HG03066 (cell line): ENCODE measurements around the gene TMEM38A.
"Not testable (repeated sequence)": the region's sequence is repeated elsewhere in the genome, so short reads cannot be mapped to it uniquely, and the experiment has no call there.

Experiments
- ATAC-seq: cut with Tn5 transposase; IDR thresholded peaks from one replicate; pipeline ENCODE4 v1.9.1; 2021; ENCODE audit warnings: low read depth; ENCODE audit not compliant: unreplicated experiment

TMEM38A gene

DNA sequence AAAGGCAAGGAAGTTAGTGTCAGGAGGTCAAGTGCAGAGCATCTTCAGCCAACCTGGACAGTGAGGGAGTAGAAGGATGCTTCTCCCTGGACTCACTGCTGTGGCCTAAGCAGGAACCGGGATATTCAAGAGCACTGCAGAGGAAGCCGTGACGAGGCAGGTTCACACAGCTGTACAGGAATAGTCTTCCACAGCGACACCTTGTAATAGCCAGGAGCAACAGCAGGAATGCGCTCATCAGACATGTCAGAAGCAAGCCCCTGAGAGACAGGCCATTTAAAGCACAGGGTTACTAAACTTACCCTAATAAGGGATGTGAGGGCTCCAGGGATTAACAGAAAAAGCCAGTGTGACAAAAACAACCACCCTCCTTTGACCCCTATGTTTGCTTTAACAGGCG lies 29.5 kb upstream of the TMEM38A start:
- ATAC-seq: no peak

GRCh38 chr19:16637535-16637934 lies 23.4 kb upstream of the TMEM38A start:
- no peak for ATAC-seq

GRCh38 chr19:16638666-16639065 lies 22.3 kb upstream of the TMEM38A start:
- ATAC-seq: no peak

DNA sequence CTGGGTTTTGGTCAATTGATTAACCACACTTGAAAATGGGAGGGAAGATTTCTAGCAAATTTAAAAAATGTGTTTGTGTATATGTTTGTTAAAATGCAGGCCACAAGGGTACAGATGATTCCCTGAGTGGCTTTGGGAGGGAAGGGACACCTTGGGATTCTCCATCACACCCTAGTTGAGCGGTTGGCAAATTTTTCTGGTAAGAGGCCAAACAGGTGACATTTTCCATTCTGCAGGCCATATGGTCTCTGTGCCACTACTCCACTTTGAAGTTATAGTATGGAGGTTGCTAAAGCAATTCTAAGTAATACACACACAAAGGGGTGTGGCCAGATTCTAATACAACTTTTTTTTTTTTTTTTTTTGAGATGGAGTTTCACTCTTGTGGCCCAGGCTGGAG lies 20.0 kb upstream of the TMEM38A start:
- no peak for ATAC-seq

- ATAC-seq: no peak
Measured at GRCh38 chr19:16641695-16642094, 19.2 kb upstream of the TMEM38A start.

DNA sequence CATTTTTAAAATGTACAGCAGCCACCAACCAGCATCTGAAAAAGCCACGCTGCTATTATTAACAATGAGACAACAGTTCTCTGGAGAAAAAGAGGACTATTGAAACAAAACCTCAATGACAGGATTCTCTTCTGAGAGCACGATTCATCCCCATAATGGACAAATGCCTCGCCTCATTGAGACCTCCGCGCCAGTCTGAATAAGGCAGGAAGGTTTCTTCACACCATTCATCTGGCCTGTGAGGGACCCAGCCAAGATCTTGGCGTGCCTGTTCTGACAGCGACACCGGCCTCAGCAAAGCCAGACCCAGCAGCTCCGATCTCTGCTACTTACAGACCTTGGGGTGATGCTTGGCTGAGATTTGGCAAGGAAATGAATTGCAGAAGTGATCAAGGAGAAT lies 15.8 kb upstream of the TMEM38A start:
- no peak for ATAC-seq

- no peak for ATAC-seq
Measured at GRCh38 chr19:16649734-16650133, 11.2 kb upstream of the TMEM38A start.

DNA sequence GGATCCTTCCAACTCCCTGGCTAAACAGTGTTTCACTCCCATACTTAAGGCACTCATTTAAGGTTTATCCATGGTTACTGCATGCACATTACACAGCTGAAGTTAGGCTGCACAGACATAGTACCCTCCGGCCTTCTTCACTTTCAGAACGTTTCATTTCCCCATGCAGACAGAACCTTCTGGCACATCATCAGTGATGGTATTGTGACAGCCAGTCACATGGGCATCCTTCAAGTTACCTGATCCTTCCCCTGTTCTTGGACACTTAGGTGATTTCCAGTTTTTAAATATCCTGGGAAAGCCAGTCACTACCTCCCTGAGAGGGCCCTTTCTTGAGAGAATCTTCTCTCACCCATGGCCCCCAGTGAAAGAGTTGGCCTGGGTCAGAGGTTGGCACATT lies 10.1 kb upstream of the TMEM38A start:
- no peak for ATAC-seq

GRCh38 chr19:16651421-16652188 lies 9.3 kb upstream of the TMEM38A start:
- not testable (repeated sequence) for ATAC-seq

- ATAC-seq: no peak
Measured at GRCh38 chr19:16652854-16653253, 8.1 kb upstream of the TMEM38A start.

GRCh38 chr19:16654140-16654539 lies 6.8 kb upstream of the TMEM38A start:
- no peak for ATAC-seq

GRCh38 chr19:16654627-16655026 lies 6.3 kb upstream of the TMEM38A start:
- ATAC-seq: no peak

- no peak for ATAC-seq
Measured at GRCh38 chr19:16655727-16656126, 5.2 kb upstream of the TMEM38A start.

DNA sequence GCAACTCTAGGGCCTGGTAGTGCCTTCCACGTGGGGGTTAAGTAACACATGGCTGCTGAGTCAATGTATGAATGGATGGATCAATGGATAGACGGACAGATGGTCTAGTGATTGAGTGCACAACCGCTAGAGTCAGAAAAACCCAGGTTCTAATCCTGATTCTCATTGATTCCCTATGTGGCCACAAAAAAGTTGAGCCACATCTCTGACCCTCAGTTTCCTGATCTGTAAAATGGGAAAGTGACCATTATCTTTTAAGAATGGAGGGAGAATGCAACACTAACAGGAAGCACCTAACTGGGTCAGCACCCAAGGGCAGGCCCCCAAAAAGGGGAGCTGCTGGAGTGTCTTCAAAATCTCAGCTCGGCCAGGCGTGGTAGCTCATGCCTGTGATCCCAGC lies 3.6 kb upstream of the TMEM38A start:
- no peak for ATAC-seq

DNA sequence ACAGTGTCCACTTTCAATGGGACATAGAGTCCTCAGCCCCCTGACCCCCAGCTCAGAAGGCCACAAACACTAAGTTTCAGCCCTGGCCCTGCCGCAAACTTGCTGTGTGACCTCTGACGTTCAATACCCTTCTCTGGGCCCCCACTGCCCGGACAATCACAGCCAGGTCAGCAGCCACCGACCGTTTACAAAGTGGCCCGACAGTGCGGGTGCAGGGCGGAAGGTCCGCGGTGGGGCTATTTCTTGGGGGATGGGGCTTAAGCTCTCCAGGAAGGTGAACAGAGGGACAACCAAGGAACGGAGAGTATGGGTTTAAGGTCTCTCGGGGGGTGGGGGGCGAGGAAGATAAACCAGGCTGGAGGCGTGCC lies 1.5 kb upstream of the TMEM38A start:
- no peak for ATAC-seq

DNA sequence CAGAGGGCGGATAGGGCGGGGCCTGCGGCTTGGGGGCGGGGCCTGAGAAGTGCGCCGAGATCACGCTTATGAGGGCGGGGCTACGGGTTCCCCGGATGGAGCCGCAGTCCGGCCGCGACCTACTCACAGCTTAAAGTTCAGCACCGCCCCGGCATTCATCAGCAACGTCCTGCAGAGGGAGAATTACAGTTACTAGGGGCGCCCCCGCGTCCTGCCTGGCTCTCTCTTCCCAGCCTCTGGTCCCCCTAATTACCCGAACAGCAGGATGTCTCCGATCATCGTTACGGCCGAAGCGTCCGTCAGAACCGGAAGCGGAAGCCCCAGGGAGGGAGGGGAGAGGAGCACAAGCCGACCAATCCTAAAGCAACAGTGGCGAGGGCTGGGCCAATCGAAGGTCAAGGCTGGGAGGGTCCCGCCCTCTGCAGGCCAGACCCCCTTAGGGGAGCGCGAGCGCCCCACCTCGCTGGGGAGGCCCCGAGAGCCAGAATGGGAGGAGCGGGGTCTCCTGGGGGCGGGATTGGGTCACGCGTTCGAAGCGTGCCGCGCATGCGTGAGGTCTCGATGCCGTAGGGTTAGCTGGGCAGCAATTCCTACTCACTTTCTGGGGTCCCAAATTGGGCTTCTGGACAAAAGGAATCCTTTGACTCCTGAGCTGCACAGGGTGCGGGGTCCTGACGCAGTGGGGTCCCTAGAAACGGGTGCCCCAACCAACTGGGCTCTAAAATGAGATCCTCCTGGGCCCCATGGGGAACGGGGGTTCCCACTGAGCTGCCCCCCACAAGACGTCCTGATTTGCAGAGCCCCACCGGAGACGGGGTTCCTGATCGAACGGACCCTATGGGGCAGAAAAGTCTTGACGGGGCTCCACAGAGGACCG lies 869 bp upstream of the TMEM38A start, which contains the start of gene SMIM7:
Gene SMIM7, minus strand, starts transcription at position 313 of the 877 bp plus-strand sequence. Its CDS starts 34 bp downstream, at position 279.
- peak; percentile 85 for ATAC-seq

DNA sequence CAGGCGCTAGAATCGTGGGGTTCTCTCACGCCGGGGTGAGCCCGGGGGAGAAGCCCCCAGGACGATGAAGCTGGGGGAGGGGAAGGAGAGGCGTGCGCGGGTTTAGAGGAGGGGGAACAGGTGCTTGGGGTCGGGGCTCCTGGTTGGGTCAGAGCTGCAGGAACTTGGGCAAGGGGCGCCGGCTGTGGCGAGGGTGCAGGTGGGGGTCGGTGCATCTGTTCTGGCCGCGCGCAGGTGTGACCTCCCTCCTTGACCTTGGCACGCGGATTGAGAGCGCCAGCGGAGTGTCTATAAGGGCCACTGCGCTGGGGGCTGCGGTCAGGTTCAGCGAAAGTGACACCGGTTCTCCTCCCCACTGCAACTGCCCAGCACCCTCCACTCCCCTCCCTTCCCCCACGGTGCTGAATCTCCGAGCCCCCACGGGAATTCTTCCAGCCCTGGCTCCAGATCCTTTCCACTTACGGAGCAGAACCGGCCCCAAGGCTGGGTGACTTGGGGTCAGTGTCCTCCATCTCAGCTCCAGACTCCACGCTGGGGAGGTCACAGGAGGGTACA lies 618 bp downstream of the TMEM38A start:
- no peak for ATAC-seq

DNA sequence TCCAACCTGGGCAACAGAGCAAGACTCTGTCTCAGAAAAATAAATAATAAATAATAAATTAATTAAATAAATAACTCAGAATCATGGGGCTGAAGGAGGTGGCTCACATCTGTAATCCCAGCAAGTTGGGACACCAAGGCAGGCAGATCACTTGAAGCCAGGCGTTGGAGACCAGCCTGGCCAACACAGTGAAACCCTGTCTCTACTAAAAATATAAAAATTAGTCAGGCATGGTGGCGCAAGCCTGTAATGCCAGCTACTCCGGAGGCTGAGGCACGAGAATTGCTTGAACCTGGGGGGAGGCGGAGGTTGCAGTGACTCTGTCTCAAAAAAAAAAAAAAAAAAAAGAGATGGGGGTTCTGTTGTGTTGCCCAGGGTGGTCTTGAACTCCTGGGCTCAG lies 7.2 kb downstream of the TMEM38A start:
- no peak for ATAC-seq

DNA sequence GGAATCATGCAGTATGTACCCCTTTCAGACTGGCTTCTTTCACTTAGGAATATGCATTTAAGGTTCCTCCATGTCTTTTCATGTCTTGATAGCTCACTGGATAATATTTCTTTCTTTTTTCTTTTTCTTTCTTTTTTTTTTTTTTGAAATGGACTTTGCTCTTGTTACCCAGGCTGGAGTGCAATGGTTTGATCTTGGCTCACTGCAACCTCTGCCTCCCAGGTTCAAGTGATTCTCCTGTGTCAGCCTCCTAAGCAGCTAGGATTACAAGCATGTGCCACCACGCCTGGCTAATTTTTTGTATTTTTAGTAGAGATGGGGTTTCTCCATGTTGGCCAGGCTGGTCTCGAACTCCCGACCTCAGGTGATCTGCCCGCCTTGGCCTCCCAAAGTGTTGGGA lies 7.8 kb downstream of the TMEM38A start:
- not testable (repeated sequence) for ATAC-seq

- no peak for ATAC-seq
Measured at GRCh38 chr19:16670291-16670690, 9.4 kb downstream of the TMEM38A start.

GRCh38 chr19:16671652-16672274 lies 10.8 kb downstream of the TMEM38A start:
- ATAC-seq: no peak
